HCT116 (cell line): ENCODE measurements around the gene SMC1B. TPM values are rescaled to one million over a fixed set of nuclear protein-coding genes. Genes with fewer than 3 reads are reported as not detected.

ENCODE experiments used
- ATAC-seq: fragments of 200-7000 bp; cut with Tn5 transposase; 2 replicates; pipeline ENCODE4 v1.9.1; 2020; ENCODE audit warnings: mild to moderate bottlenecking, moderate library complexity
- BruUV-seq: library from RNA; stranded (reverse); fragments of 400-500 nt; replicated peaks from 2 replicates; lab custom pipeline; 2021; lab: Mats Ljungman, UMichigan
- CTCF ChIA-PET: fragments of 300-600 bp; sonication (Branson Sonifier 250); formaldehyde crosslinking; loops from one replicate; lab custom pipeline; 2021; ENCODE audit warnings: antibody characterized with exemption; lab: Charles Lee
- POLR2A ChIA-PET: fragments of 300-600, 350-600 bp; sonication (Branson Sonifier 250); formaldehyde crosslinking; loops from one replicate; lab custom pipeline; 2021; ENCODE audit warnings: antibody characterized with exemption; lab: Charles Lee
- RAD21 ChIA-PET, 2 experiments: fragments of 300-600 bp; sonication (Branson Sonifier 250); formaldehyde crosslinking; loops; one replicate each; lab custom pipeline; 2023; ENCODE audit warnings: low total read pairs in 2 of 2; ENCODE audit not compliant: uncharacterized antibody in 2 of 2, unreplicated experiment in 2 of 2, low non-redundant PET in 1 of 2; lab: Charles Lee
- DNase-seq: peaks from one replicate; pipeline ENCODE4 v3.0.0-alpha.2; 2010; ENCODE audit warnings: low read depth, low spot score
- H2AFZ ChIP-seq: fragments of 200-600 bp; shearing (Covaris generic), sonication (generic); 2 replicates; pipeline ENCODE4 v1.6.1; 2017; ENCODE audit warnings: low read depth, mixed run types, mixed read lengths, antibody characterized with exemption, low read length; ENCODE audit not compliant: poor library complexity, severe bottlenecking
- H3K27ac ChIP-seq: 2 replicates; pipeline ENCODE4 v1.5.1; 2012; ENCODE audit warnings: low read depth, low read length
- H3K27me3 ChIP-seq: fragments of 200-600 bp; sonication (generic); 2 replicates; pipeline ENCODE4 v1.6.1; 2016; ENCODE audit warnings: mixed run types, low read length, mixed read lengths; ENCODE audit not compliant: insufficient read depth
- H3K36me3 ChIP-seq, 2 experiments: fragments of 200-500 bp in 1 of 2; fragments of 200-600 bp in 1 of 2; sonication (Bioruptor generic) in 1 of 2; sonication (generic) in 1 of 2; 2 replicates each; pipeline versions ENCODE4 v1.5.1 to v1.6.1; 2014 to 2016; ENCODE audit warnings: low read length in 2 of 2, inconsistent platforms in 1 of 2, mixed read lengths in 1 of 2, mixed run types in 1 of 2; ENCODE audit not compliant: insufficient read depth in 2 of 2, control insufficient read depth in 1 of 2
- H3K4me1 ChIP-seq, 2 experiments: fragments of 200-600 bp in 1 of 2; sonication (generic) in 1 of 2; 2 replicates each; pipeline versions ENCODE4 v1.5.1 to v1.6.1; 2012 to 2017; ENCODE audit warnings: low read length in 2 of 2, inconsistent platforms in 1 of 2, mild to moderate bottlenecking in 1 of 2, mixed read lengths in 1 of 2, mixed run types in 1 of 2, moderate library complexity in 1 of 2; ENCODE audit not compliant: insufficient read depth in 2 of 2, control insufficient read depth in 1 of 2
- H3K4me2 ChIP-seq: fragments of 200-600 bp; sonication (generic); 2 replicates; pipeline ENCODE4 v1.6.1; 2017; ENCODE audit warnings: mixed run types, low read length, mixed read lengths
- H3K4me3 ChIP-seq, 2 experiments: fragments of 200-600 bp in 1 of 2; sonication (generic) in 1 of 2; replicated peaks in 1 of 2; 2 replicates each; pipeline ENCODE4 v1.5.1; 2011 to 2016; ENCODE audit warnings: low read length in 2 of 2, control low read depth in 1 of 2, low read depth in 1 of 2, mild to moderate bottlenecking in 1 of 2, mixed read lengths in 1 of 2, mixed run types in 1 of 2
- H3K79me2 ChIP-seq: fragments of 200-600 bp; sonication (generic); 2 replicates; pipeline ENCODE4 v1.6.1; 2017; ENCODE audit warnings: mild to moderate bottlenecking, mixed run types, low read length, moderate library complexity, mixed read lengths; ENCODE audit not compliant: insufficient read depth
- H3K9ac ChIP-seq: fragments of 200-600 bp; sonication (generic); 2 replicates; pipeline ENCODE4 v1.6.1; 2016; ENCODE audit warnings: low read length, mixed read lengths
- H3K9me2 ChIP-seq: fragments of 200-600 bp; sonication (generic), shearing (Covaris generic); 2 replicates; pipeline ENCODE4 v1.6.1; 2017; ENCODE audit warnings: mixed run types, mild to moderate bottlenecking, moderate library complexity; ENCODE audit not compliant: insufficient read depth
- H3K9me3 ChIP-seq, 2 experiments: fragments of 200-500 bp in 1 of 2; fragments of 200-600 bp in 1 of 2; sonication (Bioruptor generic) in 1 of 2; sonication (generic) in 1 of 2; 2 replicates each; pipeline ENCODE4 v1.6.1; 2014 to 2017; ENCODE audit warnings: low read length in 2 of 2, mixed read lengths in 2 of 2, inconsistent platforms in 1 of 2, low read depth in 1 of 2, mild to moderate bottlenecking in 1 of 2, mixed run types in 1 of 2, moderate library complexity in 1 of 2; ENCODE audit not compliant: control insufficient read depth in 1 of 2, insufficient read depth in 1 of 2
- H4K20me1 ChIP-seq: fragments of 200-600 bp; sonication (generic), shearing (Covaris generic); 2 replicates; pipeline ENCODE4 v1.6.1; 2017; ENCODE audit warnings: mixed run types, mild to moderate bottlenecking, moderate library complexity; ENCODE audit not compliant: insufficient read depth
- ATF3 ChIP-seq: IDR thresholded peaks from 2 replicates; pipeline ENCODE4 v1.6.1; 2012
- CBX3 ChIP-seq: IDR thresholded peaks from 2 replicates; pipeline ENCODE4 v1.6.1; 2012; ENCODE audit warnings: low read depth
- CEBPB ChIP-seq: IDR thresholded peaks from 2 replicates; pipeline ENCODE4 v1.6.1; 2012; ENCODE audit warnings: low read depth
- CTCF ChIP-seq, 3 experiments: fragments of 200-600 bp in 1 of 3; sonication (generic) in 1 of 3; IDR thresholded peaks in 2 of 3; conservative IDR thresholded peaks in 1 of 3; 2 replicates each; pipeline ENCODE4 v1.5.1; 2012 to 2017; ENCODE audit warnings: low read depth in 2 of 3, low read length in 2 of 3, antibody characterized with exemption in 1 of 3, borderline replicate concordance in 1 of 3, control low read depth in 1 of 3, mild to moderate bottlenecking in 1 of 3, mixed read lengths in 1 of 3, mixed run types in 1 of 3, moderate library complexity in 1 of 3; ENCODE audit not compliant: insufficient read depth in 1 of 3
- EGR1 ChIP-seq: IDR thresholded peaks from 2 replicates; pipeline ENCODE4 v1.6.1; 2012; ENCODE audit warnings: low read depth
- ELF1 ChIP-seq: IDR thresholded peaks from 2 replicates; pipeline ENCODE4 v1.6.1; 2012; ENCODE audit warnings: low read depth, borderline replicate concordance
- EZH2 ChIP-seq: fragments of 200-600 bp; sonication (generic); IDR thresholded peaks from 2 replicates; pipeline ENCODE4 v1.6.1; 2017; ENCODE audit warnings: antibody characterized with exemption, mixed run types
- EZH2phosphoT487 ChIP-seq: fragments of 200-600 bp; IDR thresholded peaks from 2 replicates; pipeline ENCODE4 v1.6.1; 2018; ENCODE audit warnings: antibody characterized with exemption, borderline replicate concordance
- FOSL1 ChIP-seq: IDR thresholded peaks from 2 replicates; pipeline ENCODE4 v1.6.1; 2012; ENCODE audit warnings: low read depth
- MAX ChIP-seq: IDR thresholded peaks from 2 replicates; pipeline ENCODE4 v1.6.1; 2012
- POLR2A ChIP-seq: IDR thresholded peaks from 2 replicates; pipeline ENCODE4 v1.7.0; 2011; ENCODE audit warnings: borderline replicate concordance; ENCODE audit not compliant: insufficient read depth, insufficient read length; ENCODE audit errors: extremely low read depth
- RAD21 ChIP-seq: IDR thresholded peaks from 2 replicates; pipeline ENCODE4 v1.6.1; 2012; ENCODE audit warnings: low read depth, mild to moderate bottlenecking
- SP1 ChIP-seq: IDR thresholded peaks from 2 replicates; pipeline ENCODE4 v1.6.1; 2012; ENCODE audit warnings: low read depth
- TCF7L2 ChIP-seq: IDR thresholded peaks from 2 replicates; pipeline ENCODE4 v1.7.0; 2011; ENCODE audit warnings: borderline replicate concordance, inconsistent platforms; ENCODE audit not compliant: insufficient read depth, insufficient read length; ENCODE audit errors: extremely low read depth
- YY1 ChIP-seq: IDR thresholded peaks from 2 replicates; pipeline ENCODE4 v1.6.1; 2011; ENCODE audit warnings: low read length, low read depth, moderate library complexity, mild to moderate bottlenecking; ENCODE audit not compliant: insufficient replicate concordance; ENCODE audit errors: extremely low read depth
- intact Hi-C: fragments of 100-400 bp; cut with micrococcal nuclease; formaldehyde crosslinking; loops from 2 replicates; pipeline ENCODE4 v1.10.0; 2022
- total RNA-seq: library from RNA; stranded (reverse); gene quantifications from one replicate; pipeline ENCODE4 v1.2.1, GENCODE V29; 2021; ENCODE audit not compliant: unreplicated experiment

The SMC1B gene
- total RNA-seq, 1 experiment from 2014 or later, result not detected

- TF ChIP-seq RAD21, result no peak
Observed at GRCh38 chr22:45455621-45456020, 42.2 kb upstream of the SMC1B start (continued).

- BruUV-seq, result no TSS peak
- TF ChIP-seq SP1 (no peak), FOSL1 (no peak)
Observed at GRCh38 chr22:45455212-45455611, 41.8 kb upstream of the SMC1B start.

GRCh38 chr22:45454275-45454674, 40.9 kb upstream of the SMC1B start:
- ChIA-PET CTCF (no interaction called here), POLR2A (no interaction called here)
- intact Hi-C loops, result no loop called here

More at GRCh38 chr22:45455212-45455611, 41.8 kb upstream of the SMC1B start:
- Histone ChIP-seq H3K79me2 (no peaks in the 10 kb centered on the region), H3K36me3 (no peaks in the 10 kb centered on the region), H3K27ac (no peak overlapping the region), H3K9me3 (no peaks in the 10 kb centered on the region), H3K27me3 (no peaks in the 10 kb centered on the region), H3K4me3 (no peak overlapping the region), H2AFZ (no peak overlapping the region), H3K9me2 (no peaks in the 10 kb centered on the region), H4K20me1 (no peaks in the 10 kb centered on the region), H3K4me1 (no peaks in the 10 kb centered on the region), H3K4me2 (no peak overlapping the region), H3K9ac (no peak overlapping the region)
- POLR2A ChIA-PET, result no interaction called here
- RAD21 ChIA-PET, result no interaction called here
- intact Hi-C loops, result no loop called here
- DNase-seq (no peak), ATAC-seq (no peak)
- CTCF ChIA-PET, result no interaction called here

More at GRCh38 chr22:45454275-45454674, 40.9 kb upstream of the SMC1B start:
- ATAC-seq, result no peak
- no peak for DNase-seq
- Histone ChIP-seq H3K79me2 (no peaks in the 10 kb centered on the region), H3K9me3 (no peaks in the 10 kb centered on the region), H3K9me2 (no peaks in the 10 kb centered on the region), H3K36me3 (no peaks in the 10 kb centered on the region), H3K4me2 (no peak overlapping the region), H3K4me3 (no peak overlapping the region), H2AFZ (no peak overlapping the region), H3K27ac (no peak overlapping the region), H4K20me1 (no peaks in the 10 kb centered on the region), H3K27me3 (no peaks in the 10 kb centered on the region), H3K9ac (no peak overlapping the region), H3K4me1 (no peaks in the 10 kb centered on the region)
- RAD21 ChIA-PET, result no interaction called here
- no TSS peak for BruUV-seq
- no peak for TF ChIP-seq TCF7L2
- no peak for TF ChIP-seq MAX
- TF ChIP-seq YY1, result no peak
- TF ChIP-seq POLR2A, result no peak
- TF ChIP-seq ELF1, result no peak
- TF ChIP-seq CBX3, result no peak
- no peak for TF ChIP-seq EZH2phosphoT487
- no peak for TF ChIP-seq ATF3
- TF ChIP-seq EZH2, result no peak
- no peak for TF ChIP-seq EGR1
- TF ChIP-seq CEBPB, result no peak
- TF ChIP-seq CTCF (IDR thresholded peaks at IDR 0.05 in 2 of 3, conservative IDR thresholded peaks at IDR 0.05 in 1 of 3; ENCODE audit: borderline replicate concordance in 1 of 3, insufficient read depth in 1 of 3, low read depth in 2 of 3, low read length in 2 of 3), result no peak
